ENCODE data around the gene PLEKHB1.

GRCh38 chr11:73612601-73613140 is 33.7 kb upstream of the PLEKHB1 start:
- TF ChIP-seq CTCF (IDR thresholded peaks at IDR 0.05), result no peak
- TF ChIP-seq ZFX (IDR thresholded peaks at IDR 0.05; ENCODE audit: borderline replicate concordance), result no peak

All from 22Rv1 (cell line).